ENCODE measurements around the gene PACC1.
"Not testable (repeated sequence)": the region's sequence is repeated elsewhere in the genome, so short reads cannot be mapped to it uniquely, and the experiment has no call there.

PACC1 gene

DNA sequence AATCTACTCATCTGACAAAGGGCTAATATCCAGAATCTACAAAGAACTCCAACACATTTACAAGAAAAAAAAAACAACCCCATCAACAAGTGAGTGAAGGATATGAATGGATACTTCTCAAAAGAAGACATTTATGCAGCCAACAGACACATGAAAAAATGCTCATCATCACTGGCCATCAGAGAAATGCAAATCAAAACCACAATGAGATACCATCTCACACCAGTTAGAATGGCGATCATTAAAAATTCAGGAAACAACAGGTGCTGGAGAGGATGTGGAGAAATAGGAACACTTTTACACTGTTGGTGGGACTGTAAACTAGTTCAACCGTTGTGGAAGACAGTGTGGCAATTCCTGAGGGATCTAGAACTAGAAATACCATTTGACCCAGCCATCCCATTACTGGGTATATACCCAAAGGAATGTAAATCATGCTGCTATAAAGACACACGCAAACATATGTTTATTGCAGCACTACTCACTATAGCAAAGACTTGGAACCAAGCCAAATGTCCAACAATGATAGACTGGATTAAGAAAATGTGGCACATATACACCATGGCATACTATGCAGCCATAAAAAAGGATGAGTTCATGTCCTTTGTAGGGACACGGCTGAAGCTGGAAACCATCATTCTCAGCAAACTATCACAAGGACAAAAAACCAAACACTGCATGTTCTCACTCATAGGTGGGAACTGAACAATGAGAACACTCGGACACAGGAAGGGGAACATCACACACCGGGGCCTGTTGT, 18.8 kb downstream of the PACC1 start:
- DNase-seq = not testable (repeated sequence)

- DNase-seq = no peak
Observed at GRCh38 chr1:212388985-212389716, 25.5 kb downstream of the PACC1 start.

DNA sequence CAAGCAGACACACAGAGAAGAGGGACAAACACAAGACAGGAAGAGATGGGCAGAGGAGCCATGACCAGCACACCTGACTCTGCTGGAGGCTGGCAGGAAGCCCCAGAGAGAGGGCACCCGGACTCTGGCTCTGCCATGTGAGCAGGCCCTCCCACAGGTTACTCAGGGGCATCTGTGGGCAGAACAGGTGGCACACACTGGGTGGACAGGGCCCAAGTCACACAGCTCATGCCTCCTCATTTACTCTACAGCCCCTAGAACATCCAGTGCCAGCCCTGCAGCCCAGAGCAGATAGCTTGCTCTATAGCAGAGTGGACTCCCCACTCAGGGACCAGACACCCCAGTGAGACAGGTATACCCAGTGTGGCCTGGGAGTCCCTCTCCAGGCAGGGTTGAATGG, 28.7 kb downstream of the PACC1 start:
- DNase-seq = no peak

- DNase-seq = no peak
Observed at GRCh38 chr1:212381397-212382035, 33.2 kb downstream of the PACC1 start.

GRCh38 chr1:212379366-212379765, 35.3 kb downstream of the PACC1 start:
- DNase-seq = no peak

DNA sequence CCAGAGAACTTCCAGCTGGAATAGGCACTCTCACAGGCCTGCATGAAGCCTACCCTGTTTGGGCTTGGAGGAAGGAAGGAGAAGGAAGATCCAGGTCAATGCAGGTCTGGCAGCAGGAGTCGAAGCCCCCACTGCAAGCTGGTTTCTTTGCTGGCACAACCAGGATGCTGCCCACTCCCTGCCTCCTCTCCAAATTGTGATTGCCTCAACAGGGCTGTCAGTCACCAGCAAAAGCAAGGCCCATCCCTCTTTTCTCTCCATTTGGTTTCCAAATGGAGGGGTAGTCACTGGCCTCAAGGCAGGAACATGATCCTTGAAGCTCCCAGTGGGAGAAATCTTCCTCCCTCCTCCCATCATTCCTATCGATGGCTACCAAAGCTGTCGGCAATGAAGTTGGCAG, 37.0 kb downstream of the PACC1 start:
- DNase-seq = no peak

- no peak for DNase-seq
Observed at GRCh38 chr1:212375986-212376385, 38.7 kb downstream of the PACC1 start.

- peak; percentile 16 to 39 for DNase-seq
Observed at GRCh38 chr1:212368073-212368484, 46.6 kb downstream of the PACC1 start.

DNA sequence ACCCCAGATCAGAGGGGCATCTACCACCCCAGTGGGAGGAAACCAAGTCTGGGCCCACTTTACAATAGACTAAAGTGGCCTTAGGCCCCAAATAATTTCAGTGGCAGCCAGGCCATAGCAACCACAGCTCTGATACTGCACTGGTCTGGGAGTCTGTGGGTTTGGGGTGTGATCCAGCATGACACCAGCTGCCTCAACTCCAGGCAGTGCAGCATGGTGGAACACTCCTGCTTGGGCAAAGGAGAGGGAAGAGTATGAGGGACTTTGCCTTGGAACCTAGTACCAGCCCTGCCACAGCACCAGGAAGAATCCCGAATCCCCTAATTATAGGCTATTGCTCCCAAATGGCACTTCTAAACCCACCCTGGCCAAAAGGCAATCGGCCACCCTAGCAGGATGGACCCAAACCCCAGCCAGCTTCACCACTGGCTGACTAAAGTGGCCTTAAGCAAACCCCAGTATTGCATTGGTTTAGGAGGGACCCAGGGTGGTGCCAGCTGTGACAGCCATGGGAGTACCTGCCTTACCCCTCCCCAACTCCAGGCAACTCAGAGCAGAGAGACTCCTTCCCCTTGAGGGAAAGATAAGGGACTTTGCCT, 47.1 kb downstream of the PACC1 start:
- DNase-seq = no peak

GRCh38 chr1:212366901-212367300, 47.8 kb downstream of the PACC1 start:
- no peak for DNase-seq

GRCh38 chr1:212364985-212365384, 49.7 kb downstream of the PACC1 start:
- no peak for DNase-seq

DNA sequence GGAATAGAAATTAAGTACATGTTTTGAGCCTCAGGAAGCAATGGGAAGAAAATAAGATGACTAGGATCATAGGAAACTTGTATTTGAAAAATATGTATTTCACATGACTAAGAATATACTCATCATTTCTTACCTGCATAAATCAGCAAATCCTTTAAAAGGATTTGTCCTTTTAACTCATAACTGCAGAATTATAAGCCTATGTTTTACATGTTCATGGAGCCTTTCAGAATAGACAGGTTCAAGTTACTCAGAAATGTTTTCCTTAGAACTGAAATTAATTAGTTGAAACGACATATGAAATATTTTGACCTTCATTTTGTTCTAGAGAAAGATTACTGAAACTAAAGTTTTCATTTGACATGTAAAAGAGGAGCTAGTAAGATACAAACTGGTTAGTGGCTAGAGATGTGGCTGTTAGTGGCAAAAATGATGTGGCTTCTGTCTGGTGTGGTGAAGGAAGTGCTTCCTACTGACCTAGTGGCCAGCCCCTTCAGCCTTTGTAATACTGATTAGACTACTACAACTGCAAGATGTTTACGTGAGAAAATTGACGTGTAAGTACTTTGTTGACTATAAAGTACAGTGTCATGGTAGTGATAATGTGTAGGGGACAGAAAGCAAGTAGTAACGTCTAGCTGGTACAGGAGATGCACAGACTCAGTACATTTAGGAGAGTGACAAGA, 54.7 kb downstream of the PACC1 start:
- DNase-seq = no peak

- no peak for DNase-seq
Observed at GRCh38 chr1:212355230-212355969, 59.3 kb downstream of the PACC1 start.

DNA sequence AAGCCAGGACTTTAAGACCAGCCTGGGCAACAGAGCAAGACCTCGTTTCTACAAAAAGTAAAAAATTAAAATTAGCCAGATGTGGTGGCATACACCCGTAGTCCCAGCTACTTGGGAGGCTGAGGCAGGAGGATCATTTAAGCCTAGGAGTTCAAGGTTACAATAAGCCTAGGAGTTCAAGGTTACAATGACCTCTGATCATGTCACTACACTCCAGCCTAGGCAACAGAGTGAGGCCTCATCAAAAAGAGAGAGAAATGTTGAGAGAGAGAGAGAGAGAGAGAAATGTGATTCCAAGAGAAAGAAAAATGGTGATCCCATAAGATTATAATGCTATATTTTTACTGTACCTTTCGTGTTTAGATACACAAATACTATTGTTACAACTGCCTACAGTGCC, 60.2 kb downstream of the PACC1 start:
- no peak for DNase-seq

DNA sequence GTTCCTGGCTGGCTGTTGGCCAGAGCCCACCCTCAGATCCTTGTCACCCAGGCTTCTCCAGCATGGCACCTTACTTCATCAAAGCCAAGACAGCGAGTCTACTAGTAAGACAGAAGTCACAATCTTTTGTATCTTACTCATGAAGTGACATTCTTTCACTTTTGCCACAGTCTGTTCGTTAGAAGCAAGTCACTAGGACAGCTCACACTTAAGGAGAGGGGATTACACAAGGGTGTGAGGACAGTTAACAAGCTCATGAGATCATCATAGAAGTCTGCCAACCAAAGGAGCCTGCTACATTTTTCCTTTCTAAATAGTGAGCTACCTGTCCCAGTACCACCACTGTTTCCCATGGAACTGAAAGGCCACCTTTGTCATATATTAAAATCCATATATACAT, 61.5 kb downstream of the PACC1 start:
- DNase-seq = no peak

- no peak for DNase-seq
Observed at GRCh38 chr1:212351588-212352362, 62.9 kb downstream of the PACC1 start.

GRCh38 chr1:212346601-212347000, 68.1 kb downstream of the PACC1 start:
- no peak for DNase-seq

DNA sequence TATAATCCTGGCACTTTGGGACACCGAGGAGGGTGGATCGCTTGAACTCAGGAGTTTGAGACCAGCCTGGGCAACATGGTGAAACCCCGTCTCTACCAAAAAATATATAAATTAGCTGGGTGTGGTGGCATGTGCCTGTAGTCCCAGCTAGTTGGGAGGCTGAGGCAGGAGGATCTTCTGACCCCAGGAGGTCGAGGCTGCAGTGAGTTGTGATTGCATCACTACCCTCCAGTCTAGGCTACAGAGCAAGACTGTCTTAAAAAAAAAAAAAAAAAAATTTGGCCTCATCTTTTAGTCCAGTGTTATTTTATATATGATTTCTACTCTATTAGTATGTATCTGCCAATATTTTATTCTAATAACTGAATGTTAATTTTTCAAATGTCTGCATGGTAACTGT, 69.8 kb downstream of the PACC1 start:
- DNase-seq = no peak

DNA sequence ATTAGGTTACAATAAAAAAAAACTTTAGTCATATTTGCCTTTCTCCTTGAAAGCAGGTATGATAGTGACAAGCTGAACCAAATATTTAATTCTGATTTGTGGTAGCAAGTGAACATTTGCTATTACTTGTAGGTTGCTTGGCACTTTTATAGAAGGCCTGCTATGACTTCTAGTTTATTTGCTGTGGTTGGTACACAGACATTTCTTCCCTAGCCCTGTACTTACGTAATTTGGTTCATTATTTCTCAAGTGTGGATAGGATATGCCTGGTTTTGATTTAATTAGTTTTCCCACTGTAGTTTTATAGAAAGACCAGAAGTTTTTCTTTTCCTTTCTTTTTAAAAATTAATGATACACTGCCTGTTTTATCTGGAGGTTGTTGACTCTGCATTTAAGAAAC, 73.6 kb downstream of the PACC1 start:
- DNase-seq = no peak

- DNase-seq = no peak
Observed at GRCh38 chr1:212329105-212329504, 85.6 kb downstream of the PACC1 start.

GRCh38 chr1:212328248-212328647, 86.4 kb downstream of the PACC1 start:
- no peak for DNase-seq
